Mesenteric fat pad (tissue), 1 donor: ENCODE data around the gene OBSCN. TPM values are rescaled to one million over a fixed set of nuclear protein-coding genes. Genes with fewer than 3 reads are reported as not detected.
"Not testable (repeated sequence)": the region's sequence is repeated elsewhere in the genome, so short reads cannot be mapped to it uniquely, and the experiment has no call there.

Experiments used
- DNase-seq: peaks from one replicate; pipeline ENCODE4 v3.0.0-alpha.2; 2020; ENCODE audit warnings: low spot score
- total RNA-seq: library from RNA; stranded (reverse); fragmentation: NEBNext Ultra II Directional; extraction: Animal tissue kit (Norgen Biotek cat#: 25700); gene quantifications from one replicate; pipeline ENCODE4 v1.2.1, GENCODE V29; 2021
- donor health status: DM: yes; HTN: yes; CAD: no.

The OBSCN gene
- total RNA-seq, 1 donor from 2014 or later = 3.7 TPM

DNA sequence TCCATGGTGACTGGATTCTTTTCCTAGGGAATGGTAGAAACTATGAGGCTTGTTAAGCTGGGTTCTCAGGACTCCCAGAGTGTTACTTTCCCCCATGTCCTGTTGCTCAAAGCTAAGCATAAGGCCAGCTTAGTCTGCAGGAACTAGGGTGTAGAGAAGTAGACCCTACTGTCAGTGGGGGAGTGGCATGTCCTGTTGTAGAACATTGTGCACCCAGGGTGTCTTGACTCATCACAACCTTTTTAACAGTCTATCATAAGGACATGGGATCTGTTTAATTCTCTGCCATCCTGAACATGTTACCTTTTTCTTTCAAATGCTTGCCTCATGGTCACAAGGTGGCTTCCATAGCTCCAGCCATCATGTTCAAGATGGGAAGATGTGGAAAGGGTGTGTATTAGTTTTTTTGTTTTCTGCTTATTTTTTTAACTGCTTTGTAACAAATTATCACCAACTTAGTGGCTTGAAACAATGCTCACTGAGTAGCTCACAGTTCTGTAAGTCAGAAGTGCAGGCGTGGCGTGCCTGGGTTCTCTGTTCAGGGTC lies 17.4 kb downstream of the OBSCN start:
- DNase-seq = no peak

GRCh38 chr1:228225740-228226139 lies 17.9 kb downstream of the OBSCN start:
- no peak for DNase-seq

GRCh38 chr1:228226141-228226874 lies 18.5 kb downstream of the OBSCN start:
- DNase-seq = no peak

DNA sequence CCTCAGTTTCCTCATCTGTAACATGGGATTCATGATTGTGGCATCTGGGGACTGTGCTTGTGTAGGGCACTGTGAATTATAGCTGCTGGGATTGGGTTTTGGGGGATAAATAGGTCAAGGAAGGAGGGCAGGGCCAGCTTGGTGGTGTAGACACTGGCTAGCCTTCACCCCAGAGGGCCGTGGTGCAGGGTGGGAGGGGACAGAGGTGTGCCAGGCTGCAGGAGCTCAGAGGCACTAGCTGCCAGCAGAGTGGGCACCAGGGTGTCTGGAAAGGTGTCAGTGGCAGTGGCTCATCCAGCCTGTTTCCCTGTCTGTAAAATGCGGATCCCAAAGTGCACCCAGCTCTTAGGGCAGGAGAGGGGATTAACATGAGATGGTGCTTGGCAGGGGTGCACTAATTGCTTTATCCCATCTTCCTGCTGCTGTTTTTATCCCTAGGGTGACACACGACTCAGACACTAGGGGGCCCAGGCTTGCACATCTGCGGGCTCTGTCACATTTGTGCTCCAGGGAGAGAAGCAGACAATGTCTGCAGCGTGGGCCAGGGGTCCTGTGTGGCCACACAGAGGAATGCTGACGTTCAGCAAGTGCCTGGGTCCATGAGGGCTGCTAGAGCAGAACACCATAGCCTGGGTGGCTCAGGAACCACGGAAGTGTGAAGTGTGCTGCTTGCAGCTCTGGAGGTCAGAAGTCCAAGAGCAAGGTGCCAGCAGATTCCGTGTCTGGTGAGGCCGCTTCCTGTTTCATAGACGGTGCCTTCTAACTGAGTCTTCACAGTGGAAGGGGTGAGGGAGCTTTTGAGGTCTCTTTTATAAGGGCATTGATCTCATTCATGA lies 19.3 kb downstream of the OBSCN start:
- DNase-seq = no peak

DNA sequence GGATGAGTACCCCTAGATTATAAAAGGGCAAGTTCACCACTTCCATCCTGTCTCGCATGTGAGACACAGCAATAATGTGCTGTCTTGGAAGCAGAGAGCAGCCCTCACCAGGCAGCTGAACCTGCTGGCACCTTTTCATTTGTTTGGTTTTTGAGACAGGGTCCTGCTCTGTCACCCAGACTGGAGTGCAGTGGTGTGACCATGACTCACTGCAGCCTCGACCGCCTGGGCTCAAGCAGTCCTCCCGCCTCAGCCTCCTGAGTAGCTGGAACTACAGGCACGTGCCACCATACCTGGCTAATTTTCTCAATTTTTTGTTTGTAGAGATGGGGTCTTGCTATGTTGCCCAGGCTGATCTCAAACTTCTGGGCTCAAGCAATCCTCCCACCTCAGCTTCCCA lies 20.3 kb downstream of the OBSCN start:
- DNase-seq = not testable (repeated sequence)

- DNase-seq = no peak
These were observed 20.8 kb downstream of the OBSCN start for GRCh38 chr1:228228601-228229074.

DNA sequence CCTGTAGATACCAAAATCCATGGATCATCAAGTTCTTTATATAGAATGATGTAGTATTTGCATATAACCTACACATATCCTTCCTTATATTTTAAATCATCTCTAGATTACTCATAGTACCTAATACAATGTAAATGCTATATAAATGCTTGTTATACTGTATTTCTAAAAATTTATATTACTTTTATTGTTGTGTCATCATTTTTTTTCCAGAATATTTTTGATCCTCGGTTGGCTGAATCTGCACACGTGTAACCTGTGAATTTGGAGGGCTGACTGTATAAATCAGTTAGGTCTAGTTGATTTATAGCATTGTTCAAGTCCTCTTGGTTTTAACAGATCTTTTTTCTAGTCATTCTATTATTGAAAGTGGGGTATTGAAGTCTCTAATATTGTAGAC lies 23.3 kb downstream of the OBSCN start:
- no peak for DNase-seq

DNA sequence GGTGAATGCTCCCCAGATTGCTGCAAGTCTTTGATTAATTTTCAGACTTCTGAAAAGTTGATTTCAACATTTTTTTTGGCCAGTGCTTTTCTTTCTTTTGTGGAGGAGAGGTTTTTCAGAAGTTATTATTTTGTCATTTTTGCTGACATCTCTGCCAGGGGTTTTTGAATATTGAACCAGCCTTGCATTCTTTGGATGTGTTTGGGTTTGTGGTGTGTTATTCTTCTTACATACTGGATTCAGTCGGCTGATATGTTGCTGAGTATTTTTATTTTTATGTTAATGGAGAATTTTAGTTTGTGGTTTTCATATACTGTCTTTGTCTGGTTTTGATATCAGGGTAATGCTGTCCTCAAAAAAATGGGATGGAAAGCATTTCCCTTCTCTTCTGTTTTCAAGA lies 25.3 kb downstream of the OBSCN start:
- DNase-seq = no peak

DNA sequence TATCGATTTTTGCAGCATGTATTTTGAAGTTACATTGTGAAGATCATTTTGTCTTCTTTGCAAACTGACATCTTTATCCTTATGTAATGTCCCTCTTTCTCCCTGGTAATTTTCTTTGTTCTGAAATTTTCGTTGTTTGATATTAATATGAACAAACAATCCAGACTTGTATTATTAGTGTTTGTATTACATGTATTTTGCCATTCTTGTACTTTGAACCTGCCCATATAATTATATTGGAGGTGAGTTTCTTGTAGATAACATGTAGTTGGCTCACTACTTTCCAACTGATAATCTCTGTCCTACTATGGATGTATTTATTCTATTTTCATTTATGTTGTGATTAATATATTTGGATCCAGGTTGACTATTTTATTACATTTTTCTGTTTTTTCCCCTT lies 27.1 kb downstream of the OBSCN start:
- DNase-seq = no peak

DNA sequence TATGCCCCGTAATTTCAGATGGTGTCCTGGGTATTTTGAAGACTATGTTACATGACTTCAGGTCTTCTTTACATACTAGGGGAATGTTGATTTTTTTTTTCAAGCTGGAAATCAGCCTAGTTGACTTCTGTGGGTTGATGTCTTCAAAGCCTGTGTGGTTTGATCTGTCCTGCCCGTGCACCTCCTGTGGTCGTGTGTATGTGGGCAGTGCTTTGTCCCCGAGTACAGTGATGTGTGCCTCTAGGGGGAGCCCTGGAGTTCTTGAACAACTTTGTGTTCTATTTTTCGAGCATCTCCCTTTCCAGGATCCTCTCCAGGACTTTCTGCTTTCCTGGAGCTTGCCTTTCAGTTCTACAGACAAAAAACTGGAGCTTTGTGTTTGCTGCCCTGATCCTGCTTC lies 28.9 kb downstream of the OBSCN start:
- DNase-seq = no peak

GRCh38 chr1:228238007-228238406 lies 30.2 kb downstream of the OBSCN start:
- DNase-seq = no peak

DNA sequence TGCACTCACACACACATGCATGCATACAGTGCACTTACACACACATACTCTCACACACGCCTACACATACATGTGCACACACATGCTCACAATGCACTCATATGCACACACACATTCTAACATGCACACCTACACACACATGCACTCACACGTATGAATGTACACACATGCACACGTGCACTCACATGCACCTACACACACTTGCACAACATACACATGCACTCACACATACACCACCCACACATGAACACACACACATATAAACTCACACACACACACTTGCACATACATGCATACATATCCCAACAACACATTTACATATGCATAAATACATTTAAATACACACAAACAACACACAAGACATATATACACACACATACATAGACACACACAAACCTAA lies 30.6 kb downstream of the OBSCN start:
- no peak for DNase-seq

GRCh38 chr1:228240411-228241240 lies 32.8 kb downstream of the OBSCN start:
- DNase-seq = no peak

DNA sequence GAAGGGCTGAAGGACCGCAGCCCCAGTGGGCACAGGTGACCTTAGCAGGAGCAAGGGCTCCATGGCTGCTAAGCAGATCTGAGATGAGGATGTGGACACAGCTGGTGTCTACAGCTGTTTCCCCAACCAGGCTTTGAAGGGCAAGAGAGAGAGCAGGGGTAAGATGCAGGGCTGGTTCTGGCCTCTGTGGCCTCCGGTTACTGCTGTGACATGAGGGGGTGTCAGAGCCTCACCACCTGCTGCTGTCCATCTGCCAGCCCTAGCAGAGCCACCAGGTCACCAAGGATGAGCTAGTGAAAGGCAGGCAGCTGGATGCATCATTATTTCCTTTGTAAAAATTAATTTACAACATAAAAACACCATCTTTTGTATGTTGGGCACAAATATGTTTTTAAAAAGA lies 33.4 kb downstream of the OBSCN start:
- no peak for DNase-seq

GRCh38 chr1:228242409-228242808 lies 34.6 kb downstream of the OBSCN start:
- DNase-seq = no peak

DNA sequence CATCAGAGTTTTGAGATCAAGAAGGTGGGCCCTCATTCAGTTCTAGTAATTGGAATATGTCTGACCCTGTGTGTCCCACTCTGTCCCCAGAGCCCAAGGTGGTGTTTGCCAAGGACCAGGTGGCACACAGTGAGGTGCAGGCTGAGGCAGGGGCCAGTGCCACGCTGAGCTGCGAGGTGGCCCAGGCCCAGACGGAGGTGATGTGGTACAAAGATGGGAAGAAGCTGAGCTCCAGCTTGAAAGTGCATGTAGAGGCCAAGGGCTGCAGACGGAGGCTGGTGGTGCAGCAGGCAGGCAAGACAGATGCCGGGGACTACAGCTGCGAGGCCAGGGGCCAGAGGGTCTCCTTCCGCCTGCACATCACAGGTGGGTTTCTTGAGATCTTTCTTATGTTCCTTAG lies 35.2 kb downstream of the OBSCN start:
- DNase-seq = no peak

- DNase-seq = not testable (repeated sequence)
These were observed 36.1 kb downstream of the OBSCN start for GRCh38 chr1:228243989-228244388.

GRCh38 chr1:228245111-228245510 lies 37.3 kb downstream of the OBSCN start:
- no peak for DNase-seq

DNA sequence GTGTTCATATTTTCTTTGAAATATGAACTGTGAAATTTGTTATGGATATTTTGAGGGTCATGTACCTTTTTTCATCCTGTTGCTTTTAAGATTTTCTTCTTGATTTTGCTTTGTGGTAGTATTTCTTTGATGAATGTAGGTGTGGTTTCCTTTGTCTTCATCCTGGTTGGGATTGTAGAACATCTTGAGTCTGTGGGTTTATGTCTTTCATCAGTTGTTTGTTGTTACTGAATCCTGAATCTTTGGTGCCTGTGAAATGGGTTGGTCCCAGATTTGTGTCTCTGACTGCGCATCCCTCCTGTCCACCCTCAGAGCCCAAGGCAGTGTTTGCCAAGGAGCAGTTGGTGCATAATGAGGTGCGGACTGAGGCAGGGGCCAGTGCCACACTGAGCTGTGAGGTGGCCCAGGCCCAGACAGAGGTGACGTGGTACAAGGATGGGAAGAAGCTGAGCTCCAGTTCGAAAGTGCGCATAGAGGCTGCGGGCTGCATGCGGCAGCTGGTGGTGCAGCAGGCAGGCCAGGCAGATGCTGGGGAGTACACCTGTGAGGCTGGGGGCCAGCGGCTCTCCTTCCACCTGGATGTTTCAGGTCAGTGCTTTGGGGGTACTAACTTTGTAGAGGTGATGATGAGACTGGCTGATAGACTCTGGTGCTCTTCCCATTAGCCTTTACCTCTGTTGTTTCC lies 38.5 kb downstream of the OBSCN start:
- DNase-seq = no peak

DNA sequence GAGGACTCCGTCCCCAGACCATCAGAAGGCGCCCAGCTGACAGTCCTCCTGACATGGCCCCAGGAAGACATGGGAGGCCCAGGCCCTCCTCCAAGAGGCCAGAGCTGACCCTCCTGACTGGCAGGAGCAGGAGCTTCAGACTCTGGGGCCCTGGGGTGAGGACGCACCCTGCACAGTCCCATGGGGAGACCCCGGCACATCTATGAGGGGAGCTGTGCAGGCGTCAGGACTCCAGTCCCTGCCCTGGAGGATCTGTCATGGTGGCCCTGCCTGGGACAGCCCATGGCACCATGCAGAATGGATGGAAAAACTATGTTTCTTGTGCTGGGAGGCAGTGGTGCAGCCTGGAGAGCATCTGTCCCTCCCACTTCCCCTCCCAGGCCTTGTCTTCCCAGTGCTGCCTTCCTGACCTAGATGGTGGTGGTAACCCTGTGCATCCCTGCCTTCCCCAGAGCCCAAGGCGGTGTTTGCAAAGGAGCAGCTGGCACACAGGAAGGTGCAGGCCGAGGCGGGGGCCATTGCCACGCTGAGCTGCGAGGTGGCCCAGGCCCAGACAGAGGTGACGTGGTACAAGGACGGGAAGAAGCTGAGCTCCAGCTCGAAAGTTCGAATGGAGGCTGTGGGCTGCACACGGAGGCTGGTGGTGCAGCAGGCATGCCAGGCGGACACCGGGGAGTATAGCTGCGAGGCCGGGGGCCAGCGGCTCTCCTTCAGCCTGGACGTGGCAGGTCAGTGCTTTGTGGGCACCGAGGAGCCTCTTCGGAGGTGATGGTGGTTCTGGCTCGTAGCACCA lies 41.9 kb downstream of the OBSCN start:
- DNase-seq = no peak
